ENCODE measurements around the gene BBX.

Gene BBX

GRCh38 chr3:107846279-107846852 lies 323.6 kb downstream of the BBX start:
- TF ChIP-seq POLR2AphosphoS5 (IDR thresholded peaks at IDR 0.05; ENCODE audit: low read depth, low read length) (no peak), FOXP2 (optimal IDR thresholded peaks at IDR 0.05; ENCODE audit: borderline replicate concordance, extremely low read depth, extremely low read length, insufficient read depth) (no peak), TAF1 (IDR thresholded peaks at IDR 0.05; ENCODE audit: borderline replicate concordance, insufficient read depth, low read length) (no peak), SIN3A (IDR thresholded peaks at IDR 0.05; ENCODE audit: borderline replicate concordance, insufficient read depth, low read length) (no peak), REST (IDR thresholded peaks at IDR 0.05; ENCODE audit: insufficient read depth in 1 of 2, low read depth in 2 of 2, low read length in 2 of 2) (no peak)

DNA sequence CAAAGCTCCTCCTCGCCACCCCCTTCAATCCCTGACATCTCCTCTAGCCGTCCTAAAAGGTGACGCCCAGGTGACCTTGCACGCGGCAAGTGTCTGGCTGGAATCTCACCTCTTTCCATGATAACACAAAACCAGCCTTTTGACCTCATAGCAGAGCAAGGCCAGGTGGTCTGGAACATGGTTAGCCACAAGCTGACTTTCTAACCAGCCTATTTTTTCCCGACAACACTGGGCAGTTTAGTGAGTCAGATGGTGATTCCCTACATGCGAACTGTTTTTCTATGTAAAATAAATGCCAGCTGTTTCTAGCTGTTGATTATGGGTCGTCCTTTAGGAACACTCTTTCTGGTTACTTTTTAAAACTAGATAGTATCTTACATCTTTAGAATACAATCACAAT lies 325.0 kb downstream of the BBX start:
- TF ChIP-seq POLR2AphosphoS5 (IDR thresholded peaks at IDR 0.05; ENCODE audit: low read depth, low read length) (no peak), SIN3A (IDR thresholded peaks at IDR 0.05; ENCODE audit: borderline replicate concordance, insufficient read depth, low read length) (no peak), FOXP2 (optimal IDR thresholded peaks at IDR 0.05; ENCODE audit: borderline replicate concordance, extremely low read depth, extremely low read length, insufficient read depth) (no peak), REST (IDR thresholded peaks at IDR 0.05; ENCODE audit: insufficient read depth in 1 of 2, low read depth in 2 of 2, low read length in 2 of 2) (no peak), TAF1 (IDR thresholded peaks at IDR 0.05; ENCODE audit: borderline replicate concordance, insufficient read depth, low read length) (no peak)

DNA sequence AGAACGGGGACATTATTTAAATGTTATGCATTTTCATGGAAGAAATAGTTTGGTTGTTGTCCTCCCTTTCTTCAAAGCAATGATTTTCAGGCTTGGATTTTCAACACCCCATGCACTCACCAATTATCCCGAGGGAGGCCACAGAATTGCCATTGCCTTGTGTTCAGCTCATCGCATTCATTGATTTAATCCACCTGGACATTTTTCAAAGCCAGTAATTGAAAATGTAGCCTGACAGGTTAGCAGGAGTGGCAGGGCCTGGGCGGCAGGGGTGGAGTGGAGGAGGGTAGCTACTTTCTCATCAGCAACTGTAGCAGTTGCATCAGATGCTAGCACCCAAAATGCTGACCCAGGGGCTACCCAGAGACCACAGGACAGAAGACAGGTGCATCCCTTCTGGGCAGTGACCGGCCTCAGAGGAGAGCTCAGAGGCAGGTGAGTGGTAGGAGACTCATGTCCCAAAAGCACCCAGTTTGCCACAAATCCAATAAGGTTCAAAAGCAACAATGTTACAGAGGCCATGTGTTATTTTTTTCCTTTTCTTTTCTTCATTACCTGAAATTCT lies 325.7 kb downstream of the BBX start:
- TF ChIP-seq TAF1 (IDR thresholded peaks at IDR 0.05; ENCODE audit: borderline replicate concordance, insufficient read depth, low read length) (no peak), POLR2AphosphoS5 (IDR thresholded peaks at IDR 0.05; ENCODE audit: low read depth, low read length) (no peak), SIN3A (IDR thresholded peaks at IDR 0.05; ENCODE audit: borderline replicate concordance, insufficient read depth, low read length) (no peak)

- TF ChIP-seq FOXP2 (optimal IDR thresholded peaks at IDR 0.05; ENCODE audit: borderline replicate concordance, extremely low read depth, extremely low read length, insufficient read depth): no peak
- TF ChIP-seq POLR2AphosphoS5 (IDR thresholded peaks at IDR 0.05; ENCODE audit: low read depth, low read length): no peak
- no peak for TF ChIP-seq TAF1 (IDR thresholded peaks at IDR 0.05; ENCODE audit: borderline replicate concordance, insufficient read depth, low read length)
- TF ChIP-seq REST (IDR thresholded peaks at IDR 0.05; ENCODE audit: insufficient read depth in 1 of 2, low read depth in 2 of 2, low read length in 2 of 2): no peak
- TF ChIP-seq SIN3A (IDR thresholded peaks at IDR 0.05; ENCODE audit: borderline replicate concordance, insufficient read depth, low read length): no peak
Measured at GRCh38 chr3:107850681-107851080, 327.9 kb downstream of the BBX start.

DNA sequence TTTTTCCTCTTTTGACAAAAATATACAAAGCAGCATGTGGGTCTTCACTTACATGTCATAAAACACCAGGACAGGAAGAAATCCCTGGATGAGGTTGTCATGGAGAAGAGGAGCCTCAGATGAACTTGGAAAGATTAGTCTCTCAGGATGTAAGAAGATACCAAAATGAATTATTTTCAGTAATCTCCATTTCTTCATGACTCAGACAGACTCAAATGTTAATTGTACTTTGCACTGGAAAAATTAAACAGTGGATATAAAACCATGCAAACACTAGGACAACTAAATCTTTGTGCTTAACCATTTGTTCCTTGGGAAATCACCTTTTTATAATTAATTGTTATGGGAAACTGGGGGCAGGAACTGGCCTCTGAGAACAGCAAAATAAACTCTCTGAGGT lies 331.1 kb downstream of the BBX start:
- TF ChIP-seq TAF1 (IDR thresholded peaks at IDR 0.05; ENCODE audit: borderline replicate concordance, insufficient read depth, low read length): no peak
- no peak for TF ChIP-seq POLR2AphosphoS5 (IDR thresholded peaks at IDR 0.05; ENCODE audit: low read depth, low read length)
- TF ChIP-seq REST (IDR thresholded peaks at IDR 0.05; ENCODE audit: insufficient read depth in 1 of 2, low read depth in 2 of 2, low read length in 2 of 2): no peak
- no peak for TF ChIP-seq SIN3A (IDR thresholded peaks at IDR 0.05; ENCODE audit: borderline replicate concordance, insufficient read depth, low read length)
- no peak for TF ChIP-seq FOXP2 (optimal IDR thresholded peaks at IDR 0.05; ENCODE audit: borderline replicate concordance, extremely low read depth, extremely low read length, insufficient read depth)

Measured in PFSK-1 (cell line).